ENCODE results near the gene ISX.

ISX gene

DNA sequence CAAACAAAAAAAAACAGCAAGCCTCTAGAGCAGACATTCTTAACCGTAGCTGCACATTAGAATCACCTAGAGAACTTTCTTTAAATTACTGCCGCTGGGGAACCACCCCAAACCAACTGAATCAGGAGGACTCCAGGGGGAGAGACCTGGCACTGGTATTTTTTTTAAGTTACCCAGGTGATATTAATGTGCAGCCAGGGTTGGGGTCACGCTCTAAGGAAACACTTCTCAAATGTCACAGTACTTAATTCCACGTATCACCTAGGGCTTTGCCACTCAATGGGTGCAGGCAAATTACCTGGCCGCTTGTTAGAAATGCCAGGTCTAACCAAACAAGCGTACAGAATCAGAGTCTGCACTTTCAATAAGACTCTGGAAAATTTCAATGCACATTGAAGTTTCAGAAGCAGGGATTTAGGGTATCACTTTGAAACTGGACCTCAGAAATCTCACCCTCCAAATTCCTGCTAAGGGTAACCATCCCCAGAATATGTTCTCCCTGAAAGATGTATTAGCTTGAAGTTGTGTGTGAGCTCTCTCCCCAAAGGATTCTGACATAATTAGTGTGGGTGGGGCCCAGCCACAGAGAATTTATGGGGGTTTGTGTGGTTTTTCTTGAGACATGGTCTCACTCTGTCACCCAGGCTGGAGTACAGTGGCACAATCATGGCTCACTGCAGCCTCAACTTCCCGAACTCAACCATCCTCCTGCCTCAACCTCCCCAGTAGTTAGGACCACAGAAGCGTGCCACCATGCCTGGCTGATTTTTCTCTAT lies 12.7 kb upstream of the ISX start:
- DNase-seq (ENCODE audit: low read depth): no peak

DNA sequence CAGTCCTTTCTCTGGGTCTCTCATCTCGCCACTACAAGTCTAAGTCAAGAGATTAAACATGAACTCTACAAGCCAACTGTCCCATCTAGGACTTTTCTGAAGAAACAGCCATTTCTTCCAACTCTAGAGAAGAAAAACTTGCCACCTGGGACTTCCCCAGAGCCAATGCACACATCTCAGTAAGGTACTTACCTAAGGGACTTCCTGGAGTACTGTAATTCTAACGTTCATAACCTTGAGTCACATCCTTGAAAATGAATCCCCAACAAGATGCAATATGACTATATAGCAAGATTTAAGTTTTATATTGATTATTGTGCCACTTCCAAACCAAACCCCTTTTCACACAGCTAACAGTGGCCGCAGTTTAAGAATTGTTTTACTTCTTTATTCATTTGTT lies 11.9 kb upstream of the ISX start:
- no peak for DNase-seq (ENCODE audit: low read depth)

DNA sequence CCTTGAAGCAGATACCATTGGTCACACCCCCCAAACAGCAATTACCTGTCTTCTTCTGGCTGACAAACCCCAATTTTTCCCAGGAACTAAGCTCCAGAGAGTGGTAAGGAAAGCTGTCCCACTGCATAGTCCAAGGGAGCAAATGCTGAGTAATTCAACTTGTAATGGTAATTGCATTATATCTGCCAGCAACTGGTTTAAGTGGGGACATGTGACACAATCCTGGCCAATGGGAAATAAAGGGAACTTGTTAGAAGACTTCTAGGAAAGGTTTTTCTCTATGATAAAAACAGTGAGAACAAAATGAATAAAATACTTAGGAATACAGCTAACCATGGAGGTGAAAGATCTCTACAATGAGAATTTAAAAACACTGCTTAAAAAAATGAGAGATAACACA lies 9.5 kb upstream of the ISX start:
- no peak for DNase-seq (ENCODE audit: low read depth)

DNA sequence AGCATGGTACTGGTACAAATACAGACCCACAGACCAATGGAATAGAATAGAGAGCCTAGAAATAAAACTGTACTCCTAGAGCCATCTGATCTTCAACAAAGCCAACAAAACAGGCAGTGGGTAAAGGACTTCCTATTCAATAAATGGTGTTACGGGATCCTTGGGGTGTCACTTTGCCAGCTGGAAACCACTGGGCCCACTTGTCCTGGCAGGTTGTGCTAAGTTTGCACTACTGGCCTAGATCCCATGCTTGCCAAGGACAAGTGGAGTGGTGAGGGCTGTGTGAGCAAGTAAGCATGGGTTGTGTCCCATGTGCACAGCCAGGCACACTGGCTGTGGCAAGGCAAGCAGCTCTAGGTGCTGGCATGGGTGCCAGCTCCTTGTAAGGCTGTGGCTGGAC lies 8.8 kb upstream of the ISX start:
- no peak for DNase-seq (ENCODE audit: low read depth)

DNA sequence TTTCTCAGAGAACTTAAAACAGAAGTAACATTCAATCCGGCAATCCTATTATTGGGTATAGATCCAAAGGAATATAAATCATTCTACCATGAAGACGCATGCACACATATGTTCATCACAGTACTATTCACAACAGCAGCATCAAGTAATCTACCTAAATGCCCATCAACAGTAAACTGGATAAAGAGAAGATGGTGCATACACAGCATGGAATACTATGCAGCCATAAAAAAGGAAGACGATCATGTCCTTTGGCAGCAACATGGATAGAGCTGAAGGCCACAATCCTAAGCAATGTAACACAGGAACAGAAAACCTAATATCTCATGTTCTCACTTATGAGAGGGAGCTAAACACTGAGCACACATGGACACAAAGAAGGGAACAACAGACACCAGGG lies 6.3 kb upstream of the ISX start:
- DNase-seq (ENCODE audit: low read depth): no peak

DNA sequence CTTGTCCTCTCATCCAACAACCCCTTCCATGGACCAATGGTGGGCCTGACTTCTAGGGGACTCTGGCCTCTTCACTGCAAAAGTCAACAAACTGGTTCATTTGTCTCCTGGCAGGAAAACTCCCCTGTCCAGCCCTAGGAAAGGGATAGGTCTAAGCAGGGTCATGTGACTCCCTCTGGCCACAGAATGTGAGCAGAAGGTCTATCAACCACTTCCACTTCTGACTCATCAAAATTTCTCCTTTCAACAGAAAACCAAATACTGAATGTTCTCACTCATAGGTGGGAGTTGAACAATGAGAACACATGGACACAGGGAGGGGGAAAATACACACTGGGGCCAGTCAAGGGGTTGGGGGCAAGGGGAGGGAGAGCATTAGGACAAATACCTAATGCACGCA lies 1.3 kb upstream of the ISX start:
- DNase-seq (ENCODE audit: low read depth): no peak

DNA sequence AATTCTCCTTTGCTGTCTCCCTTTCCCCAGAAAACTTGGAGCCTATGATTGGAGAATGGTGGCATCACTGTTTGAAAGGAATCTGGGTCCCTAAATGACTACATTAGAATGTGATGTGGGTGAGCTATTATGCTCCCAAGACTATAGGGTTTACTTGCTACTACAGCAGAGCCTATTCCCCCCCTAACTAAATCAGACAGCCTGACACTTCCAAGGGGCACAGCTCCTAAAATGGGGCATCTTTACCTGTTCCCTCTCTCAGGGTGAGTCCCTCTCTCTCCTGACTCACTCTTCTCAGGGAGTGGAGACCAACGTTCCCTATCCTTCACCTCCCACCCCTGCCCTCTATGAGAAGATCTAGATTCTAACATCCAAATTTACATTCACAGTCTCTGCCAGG lies 775 bp upstream of the ISX start:
- DNase-seq (ENCODE audit: low read depth): no peak

DNA sequence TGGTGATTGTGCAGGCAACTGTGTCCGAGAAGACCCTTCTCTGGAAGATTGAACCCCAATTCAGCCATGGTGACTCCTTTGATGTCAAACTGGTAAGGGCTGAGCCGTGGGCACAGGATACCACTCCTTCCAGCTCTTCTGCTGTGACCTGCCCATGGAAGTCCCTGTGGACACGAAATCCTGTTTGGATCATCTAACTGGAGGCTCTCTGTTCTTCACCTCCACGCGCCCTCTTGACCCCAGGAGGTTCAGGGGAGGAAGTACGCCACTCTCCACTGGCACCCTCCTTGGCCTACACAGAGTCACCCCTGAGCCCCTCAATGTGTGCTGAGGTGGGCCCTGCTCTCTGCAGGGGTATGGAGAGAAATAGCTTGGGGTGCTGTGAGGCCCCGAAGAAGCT lies 810 bp downstream of the ISX start:
- no peak for DNase-seq (ENCODE audit: low read depth)

DNA sequence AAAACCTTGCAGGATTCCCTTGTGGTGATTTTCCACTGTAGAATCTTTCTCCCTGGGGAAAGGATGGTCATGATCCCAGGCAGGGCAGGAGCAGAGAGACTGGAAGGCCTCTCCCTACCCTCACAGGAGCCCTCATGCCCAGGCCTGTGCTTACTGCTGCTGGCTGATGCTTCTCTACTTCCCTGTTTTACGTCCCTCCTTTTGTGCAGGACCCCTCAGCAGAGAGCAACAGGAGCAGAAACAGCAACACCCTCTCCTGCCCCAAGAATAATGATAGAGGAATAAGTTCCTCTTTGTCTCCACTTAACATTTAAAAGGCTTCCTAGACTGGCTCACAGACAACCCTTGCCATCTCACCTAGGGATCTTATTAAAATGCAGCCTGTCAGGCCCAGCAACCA lies 3.6 kb downstream of the ISX start:
- no peak for DNase-seq (ENCODE audit: low read depth)

DNA sequence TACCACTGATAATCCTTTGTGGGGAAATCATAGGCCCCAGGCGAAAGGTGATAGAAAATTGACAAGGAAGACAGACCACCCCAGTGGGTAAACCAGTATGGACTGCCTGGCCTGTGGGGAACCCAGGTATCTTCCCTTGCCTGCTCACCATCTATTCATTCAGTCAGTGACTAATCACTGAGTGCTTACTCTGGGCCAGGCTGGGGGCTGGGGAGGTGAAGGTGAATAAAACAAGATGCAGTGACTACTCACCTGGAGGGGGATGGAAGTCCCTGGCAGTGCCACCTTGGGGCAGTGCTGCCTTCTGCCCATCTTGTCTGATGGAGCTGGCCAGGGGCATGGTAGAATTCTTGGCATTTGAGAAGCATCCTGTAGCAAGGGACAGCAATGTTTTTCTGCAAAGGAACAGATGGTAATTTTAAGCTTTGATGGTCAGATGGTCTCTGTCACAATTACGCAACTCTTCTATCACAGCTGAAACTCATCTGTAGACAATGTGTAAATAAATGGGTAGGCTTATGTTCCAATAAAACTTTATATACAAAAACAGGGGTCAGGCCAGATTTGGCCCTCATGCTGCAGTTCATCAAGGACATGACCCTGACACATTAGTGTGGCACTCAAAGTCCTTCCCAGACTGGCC lies 4.6 kb downstream of the ISX start:
- DNase-seq (ENCODE audit: low read depth): no peak

DNA sequence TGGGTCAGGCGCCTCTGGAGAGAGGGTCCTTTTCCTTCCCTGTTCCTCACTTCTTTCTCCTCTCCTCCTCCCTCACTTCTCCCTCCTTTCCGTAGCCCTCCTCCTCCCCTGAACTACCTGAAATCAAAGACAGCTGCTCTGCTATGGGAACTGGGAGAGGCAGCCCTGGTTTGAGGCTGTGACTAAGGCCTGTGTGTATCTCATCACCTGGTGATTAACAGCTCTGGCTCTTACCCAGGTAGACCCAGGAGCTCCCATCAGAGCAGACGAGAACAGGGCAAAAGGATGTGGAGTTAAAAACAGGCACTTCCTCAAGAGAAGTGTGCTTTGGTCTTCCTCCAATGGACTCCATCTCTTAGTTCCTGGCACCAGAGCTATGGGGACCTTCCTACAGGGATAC lies 5.8 kb downstream of the ISX start:
- no peak for DNase-seq (ENCODE audit: low read depth)

DNA sequence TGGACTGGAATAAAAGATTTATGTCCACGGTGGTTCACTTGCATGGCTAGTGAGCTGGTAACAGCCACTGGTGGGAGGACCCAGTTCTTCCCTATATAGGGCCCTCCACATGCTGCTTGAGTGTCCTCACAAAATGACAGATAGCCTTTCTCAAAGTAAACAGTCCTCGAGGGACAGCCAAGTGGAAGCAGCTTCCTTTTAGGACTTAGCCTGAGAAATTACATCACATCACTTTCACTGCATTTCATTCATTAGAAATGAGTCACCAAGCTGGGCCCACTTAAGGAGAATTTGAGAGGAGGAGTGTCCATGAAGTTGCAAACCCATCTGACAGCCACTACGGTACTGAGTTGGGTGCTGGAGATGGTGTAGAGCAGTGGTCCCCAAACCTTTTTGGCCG lies 7.0 kb downstream of the ISX start:
- no peak for DNase-seq (ENCODE audit: low read depth)

DNA sequence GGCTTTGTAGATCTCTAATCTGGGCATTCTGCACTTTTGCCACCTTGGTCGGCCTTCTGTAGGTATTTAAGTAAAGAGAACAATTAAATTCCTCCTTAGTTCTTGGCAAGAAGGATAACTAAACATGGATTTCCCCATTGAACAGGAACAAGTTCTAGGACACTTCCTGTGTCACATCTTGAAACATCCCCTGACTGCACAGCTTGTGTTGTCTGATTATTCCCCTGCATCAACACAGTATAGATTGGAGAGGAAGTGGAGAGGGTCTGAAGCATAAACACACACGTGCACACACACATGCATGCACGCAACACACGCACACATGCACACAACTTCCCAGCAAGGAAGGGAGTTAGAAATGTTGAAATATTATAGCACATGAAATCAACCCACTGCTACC lies 8.6 kb downstream of the ISX start:
- DNase-seq (ENCODE audit: low read depth): no peak

DNA sequence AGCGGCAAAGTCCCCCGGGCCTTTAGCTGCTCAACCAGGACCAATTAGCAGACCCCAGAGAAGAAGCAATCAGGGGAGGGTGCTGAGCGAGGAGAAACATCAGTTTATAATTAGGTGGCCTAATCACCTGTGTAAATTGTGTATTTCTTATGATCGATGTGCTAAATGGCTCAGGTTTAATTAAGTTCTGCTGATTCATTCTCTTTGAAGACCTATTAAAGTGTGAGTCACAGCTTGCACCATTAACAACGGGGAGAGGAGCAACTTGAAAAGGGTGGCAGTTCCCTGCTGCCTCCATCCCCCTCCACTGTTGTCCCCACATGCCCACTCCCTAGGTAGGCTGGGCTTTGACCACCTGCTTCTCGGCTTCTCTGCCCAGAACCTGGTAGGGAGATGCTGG lies 10.7 kb downstream of the ISX start:
- DNase-seq (ENCODE audit: low read depth): no peak

DNA sequence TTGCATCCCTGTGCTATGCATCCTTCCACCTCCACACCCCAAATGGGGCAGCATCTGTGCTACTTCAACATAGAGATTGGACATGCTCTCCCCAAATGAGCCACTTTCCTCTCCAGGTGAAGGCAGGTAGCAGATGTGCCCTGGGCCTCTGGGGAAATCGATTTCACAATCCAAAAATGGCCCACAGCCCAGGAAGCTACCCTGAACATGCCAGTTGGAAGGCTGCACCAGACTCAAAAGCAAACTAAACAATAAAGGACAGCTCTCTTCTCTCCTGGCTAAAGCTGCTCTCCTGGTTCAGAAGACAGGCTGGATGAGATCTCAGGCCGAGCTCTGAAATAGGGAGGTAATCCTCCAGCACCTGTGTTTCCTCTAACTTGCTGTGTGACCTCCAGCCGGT lies 19.7 kb downstream of the ISX start:
- no peak for DNase-seq (ENCODE audit: low read depth)

DNA sequence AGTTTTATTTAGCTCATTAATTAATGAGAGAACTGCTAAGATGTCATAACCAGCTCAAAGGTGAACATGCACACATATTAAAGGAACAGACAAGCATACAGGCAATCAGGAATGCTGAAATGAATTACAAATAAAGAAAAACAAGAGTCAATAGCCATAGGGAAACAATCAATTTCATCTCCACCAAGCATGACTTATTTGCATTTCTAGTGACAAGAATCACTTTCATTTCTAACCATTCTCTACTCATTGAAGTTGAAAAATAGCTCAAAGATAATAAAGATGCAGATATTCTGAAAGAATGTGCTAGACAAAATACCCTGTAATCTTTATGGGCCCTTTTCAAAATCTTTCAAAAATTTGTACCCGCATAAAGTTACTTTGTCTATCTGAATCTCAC lies 23.2 kb downstream of the ISX start:
- no peak for DNase-seq (ENCODE audit: low read depth)

DNA sequence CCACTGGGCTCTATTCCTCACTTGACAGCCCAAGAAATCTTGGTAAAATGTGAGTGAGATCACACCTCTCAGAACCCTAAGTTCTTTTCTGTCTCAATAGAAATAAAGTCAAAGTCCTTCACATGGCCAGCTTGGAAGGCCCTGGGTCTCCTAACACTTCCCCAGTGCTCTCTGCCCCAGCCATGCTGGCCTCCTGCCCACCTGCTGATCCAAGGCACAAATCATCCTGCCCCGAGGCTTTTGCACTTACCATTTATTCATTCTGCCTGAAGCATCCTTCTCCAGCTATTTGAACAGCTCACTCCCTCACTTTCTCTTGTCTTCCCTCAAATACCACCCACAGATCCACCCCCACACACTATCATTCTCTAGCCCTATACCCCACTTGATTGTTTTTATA lies 26.4 kb downstream of the ISX start:
- no peak for DNase-seq (ENCODE audit: low read depth)

DNA sequence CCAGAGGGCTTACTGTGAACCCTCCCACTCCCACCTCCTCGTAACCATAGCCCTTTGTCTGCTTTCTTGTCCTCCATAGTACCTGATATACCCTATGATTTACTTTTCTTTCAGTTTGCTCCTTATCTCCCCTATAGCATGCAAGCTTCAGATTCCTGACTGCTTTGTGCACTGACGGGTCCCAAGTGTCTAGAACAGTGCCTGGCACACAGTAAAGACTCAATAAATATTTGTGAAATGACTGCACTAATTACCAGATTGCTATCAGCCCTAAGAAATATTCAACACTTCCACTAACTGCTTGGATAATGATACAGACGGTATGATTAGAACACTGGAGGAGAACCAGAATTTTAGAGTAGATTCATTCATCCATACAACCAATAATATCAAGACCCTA lies 33.0 kb downstream of the ISX start:
- DNase-seq (ENCODE audit: low read depth): no peak

DNA sequence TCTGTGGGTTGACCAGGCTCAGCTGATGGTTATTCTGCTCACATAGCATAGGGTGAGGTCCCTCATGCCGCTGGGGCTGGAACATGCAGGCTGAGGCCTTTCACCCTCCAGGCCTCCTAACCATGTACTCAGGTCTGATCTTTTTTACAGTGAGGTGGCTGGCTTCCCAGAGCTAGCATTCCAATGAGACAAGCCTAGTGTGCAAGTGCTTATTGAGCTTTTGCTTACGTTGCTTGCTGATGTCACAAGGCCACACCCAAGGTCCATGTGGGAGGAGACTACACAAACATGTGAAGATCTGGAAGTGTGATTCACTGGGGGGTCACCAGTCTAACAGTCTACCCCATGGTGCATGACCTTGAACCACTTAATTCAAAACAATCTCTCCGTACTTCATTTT lies 33.9 kb downstream of the ISX start:
- DNase-seq (ENCODE audit: low read depth): no peak

DNA sequence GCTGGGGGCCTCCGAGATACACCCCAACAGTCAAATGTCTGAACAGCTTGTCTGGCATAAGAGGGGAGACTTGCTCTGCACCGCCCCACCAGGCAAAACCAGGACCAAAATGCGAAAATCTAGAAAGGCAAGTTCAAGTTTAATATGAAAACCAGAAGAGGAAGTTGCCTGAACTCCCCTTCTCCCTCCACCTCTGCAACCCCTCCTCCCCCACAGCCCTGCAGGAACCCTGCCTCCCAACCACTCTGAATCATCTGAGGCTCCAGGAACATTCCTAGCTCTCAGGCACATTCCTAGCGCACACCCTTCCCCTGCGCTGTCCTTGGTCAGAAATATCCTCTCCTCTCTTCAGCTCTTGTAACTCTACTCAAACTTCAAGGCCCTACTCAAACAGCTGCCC lies 36.7 kb downstream of the ISX start:
- no peak for DNase-seq (ENCODE audit: low read depth)

DNA sequence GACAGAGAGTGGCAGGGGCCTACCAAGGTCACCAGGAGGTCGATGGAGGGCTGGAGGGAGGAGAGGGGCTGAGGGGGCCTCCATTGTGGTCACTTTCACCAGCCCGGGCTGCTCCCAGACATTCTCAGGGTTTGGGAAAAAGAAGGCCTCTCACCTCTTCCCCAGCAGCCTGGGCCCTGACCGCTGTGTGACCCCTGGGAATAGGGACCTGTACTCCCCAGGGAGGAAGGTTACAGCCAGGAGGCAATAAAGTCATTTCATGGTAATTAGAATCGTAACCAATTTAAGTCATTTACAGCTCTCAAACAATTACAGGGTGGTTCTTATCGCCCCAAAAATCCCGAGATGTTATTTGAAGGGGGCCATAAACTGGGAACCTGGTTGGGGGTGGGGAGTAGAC lies 37.8 kb downstream of the ISX start:
- DNase-seq (ENCODE audit: low read depth): no peak

DNA sequence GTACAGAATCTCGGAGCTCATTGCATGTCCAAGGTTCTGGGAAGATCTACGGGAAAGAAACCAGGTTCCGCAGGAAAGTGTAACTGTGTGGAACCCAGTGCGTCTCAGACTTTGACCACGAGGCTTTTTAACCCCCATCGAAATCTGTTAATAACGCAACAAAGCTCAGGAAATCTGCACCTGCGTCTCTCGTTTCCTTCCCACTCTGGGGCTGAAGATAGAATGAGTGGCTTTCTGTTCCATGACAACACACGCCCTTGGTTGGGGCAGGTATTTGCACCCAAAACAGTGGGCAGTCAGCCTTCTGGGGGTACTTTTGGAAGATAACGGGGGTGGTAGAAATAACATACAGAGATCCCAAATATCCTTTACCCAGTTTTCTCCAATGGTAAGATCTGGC lies 38.5 kb downstream of the ISX start:
- no peak for DNase-seq (ENCODE audit: low read depth)

DNA sequence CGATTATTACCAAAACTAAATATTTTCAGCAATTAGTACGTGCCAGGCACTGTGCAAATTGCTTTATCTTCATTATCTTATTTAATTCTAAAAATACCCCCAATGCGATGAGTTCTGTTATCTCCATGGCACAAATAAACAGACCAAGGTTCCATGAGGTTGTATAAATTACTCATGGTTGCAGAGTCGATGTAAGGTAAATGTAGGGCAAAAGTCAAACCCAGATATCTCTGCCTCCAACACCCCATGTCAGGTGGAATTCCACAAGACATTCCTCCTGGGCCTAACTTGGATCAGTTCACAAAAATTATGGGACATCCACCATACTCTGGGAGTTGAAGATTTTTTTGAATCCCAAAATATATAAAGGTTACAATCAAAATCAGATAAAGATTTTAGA lies 43.7 kb downstream of the ISX start:
- no peak for DNase-seq (ENCODE audit: low read depth)

DNA sequence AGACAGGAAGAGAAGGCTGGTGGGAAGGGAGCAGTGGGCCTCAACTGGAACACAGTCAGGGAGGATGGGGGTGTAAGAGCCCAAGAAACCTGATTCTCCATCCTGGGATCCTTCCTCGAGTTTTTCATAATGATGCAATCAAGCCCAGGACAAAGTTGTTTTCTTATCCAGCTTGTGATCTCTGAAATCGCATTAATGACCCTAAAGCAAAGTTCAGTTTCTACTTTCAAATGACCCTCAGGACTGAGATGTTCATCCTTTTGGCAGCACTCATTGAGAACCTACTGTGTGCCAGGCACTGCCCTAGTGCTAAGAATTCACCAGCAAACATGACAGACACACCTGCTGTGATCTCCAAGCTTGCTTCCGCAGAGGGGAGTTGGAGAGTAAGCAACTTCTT lies 45.3 kb downstream of the ISX start:
- DNase-seq (ENCODE audit: low read depth): no peak
